Endothelial cell of umbilical vein (primary cell): Measurements from ENCODE around the gene SH3TC2.

Experiments used
- CTCF ChIP-seq, 2 donors: IDR thresholded peaks; 1 replicate in 1 of 2; 2 replicates in 1 of 2; pipeline ENCODE4 v1.5.1; 2011; ENCODE audit warnings: low read length in 2 of 2, mild to moderate bottlenecking in 2 of 2, moderate library complexity in 2 of 2, control low read depth in 1 of 2, inconsistent platforms in 1 of 2, low read depth in 1 of 2; ENCODE audit not compliant: insufficient read depth in 1 of 2; ENCODE audit errors: extremely low read depth in 1 of 2
- EZH2 ChIP-seq: IDR thresholded peaks from 2 replicates; pipeline ENCODE4 v1.6.1; 2012; ENCODE audit warnings: borderline replicate concordance, low read depth, mild to moderate bottlenecking, moderate library complexity, low read length, inconsistent platforms; ENCODE audit not compliant: severe bottlenecking
- GATA2 ChIP-seq: IDR thresholded peaks from 2 replicates; pipeline ENCODE4 v1.7.0; 2011; ENCODE audit warnings: low read depth, mild to moderate bottlenecking, moderate library complexity, mixed read lengths, low read length; ENCODE audit not compliant: insufficient read length, insufficient read depth
- JUN ChIP-seq: IDR thresholded peaks from 2 replicates; pipeline ENCODE4 v1.6.1; 2011; ENCODE audit warnings: borderline replicate concordance, low read depth; ENCODE audit not compliant: insufficient read length, insufficient read depth
- MAX ChIP-seq: IDR thresholded peaks from 2 replicates; pipeline ENCODE4 v1.6.1; 2011; ENCODE audit not compliant: insufficient read depth, insufficient read length
- MYC ChIP-seq: IDR thresholded peaks from one replicate; pipeline ENCODE4 v1.6.1; 2011; ENCODE audit warnings: mild to moderate bottlenecking, low read depth, low read length
- POLR2A ChIP-seq: IDR thresholded peaks from 2 replicates; pipeline ENCODE4 v1.6.1; 2012; ENCODE audit warnings: low read depth, mild to moderate bottlenecking, control low read depth, low read length
- POLR2AphosphoS5 ChIP-seq: IDR thresholded peaks from 2 replicates; pipeline ENCODE4 v1.6.1; 2012; ENCODE audit warnings: low read depth, mild to moderate bottlenecking, control low read depth, low read length, moderate library complexity; ENCODE audit not compliant: insufficient read depth

- TF ChIP-seq MAX (no peak), POLR2A (no peak), JUN (no peak), CTCF (IDR thresholded peaks at IDR 0.05; ENCODE audit: extremely low read depth in 1 of 2, insufficient read depth in 1 of 2, low read depth in 1 of 2, low read length in 2 of 2) (no peak), GATA2 (no peak), EZH2 (no peak), POLR2AphosphoS5 (no peak), MYC (no peak)
These were observed 99.2 kb downstream of the SH3TC2 start for GRCh38 chr5:148963664-148964063.
